RWPE1 (cell line): ENCODE measurements around the gene NOC2L.
"Not testable (repeated sequence)": the region's sequence is repeated elsewhere in the genome, so short reads cannot be mapped to it uniquely, and the experiment has no call there.

Source experiments
- CTCF ChIA-PET: fragments of 350-600 bp; sonication (Branson Sonifier 250); formaldehyde crosslinking; extraction: SDS; loops from one replicate; lab custom pipeline; 2021; lab: Yijun Ruan, JAX
- POLR2A ChIA-PET: fragments of 400-600 bp; formaldehyde crosslinking; extraction: SDS; loops from one replicate; lab custom pipeline; 2020; ENCODE audit warnings: antibody characterized with exemption; ENCODE audit not compliant: low non-redundant PET; lab: Yijun Ruan, JAX
- DNase-seq: peaks from one replicate; pipeline ENCODE4 v3.0.0; 2012; ENCODE audit warnings: low spot score
- H3K27ac ChIP-seq: fragments of 450-650 bp; 2 replicates; pipeline ENCODE4 v1.5.1; 2017
- TF ChIP-seq, protein P1 (sequence below): fragments of 450-650 bp; conservative IDR thresholded peaks from 2 replicates; pipeline ENCODE4 v1.5.1; 2017; ENCODE audit warnings: low read depth, mild to moderate bottlenecking

The NOC2L gene

DNA sequence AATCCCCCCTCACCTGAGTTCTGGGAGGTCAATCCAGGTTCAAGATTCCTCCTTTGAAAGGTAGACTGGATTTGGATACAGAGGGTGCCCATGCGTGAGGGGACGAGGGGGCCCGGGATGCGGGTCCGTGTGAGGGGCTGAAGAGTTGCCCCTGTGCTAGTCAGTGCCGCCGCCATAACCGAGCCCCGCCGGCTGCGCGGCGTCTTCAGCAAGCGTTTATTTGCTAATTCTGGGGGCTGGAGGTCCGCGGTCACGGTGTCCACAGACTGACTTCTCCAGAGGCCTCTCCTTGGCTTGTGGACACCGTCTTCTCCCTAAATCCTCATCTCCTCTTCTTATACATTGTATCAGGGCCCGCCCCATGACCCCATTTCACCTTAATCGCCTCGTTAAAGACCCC is 56.3 kb downstream of the NOC2L start:
- POLR2A ChIA-PET: no interaction called here
- H3K27ac ChIP-seq: no peak overlapping the region
- TF ChIP-seq, protein P1, sequence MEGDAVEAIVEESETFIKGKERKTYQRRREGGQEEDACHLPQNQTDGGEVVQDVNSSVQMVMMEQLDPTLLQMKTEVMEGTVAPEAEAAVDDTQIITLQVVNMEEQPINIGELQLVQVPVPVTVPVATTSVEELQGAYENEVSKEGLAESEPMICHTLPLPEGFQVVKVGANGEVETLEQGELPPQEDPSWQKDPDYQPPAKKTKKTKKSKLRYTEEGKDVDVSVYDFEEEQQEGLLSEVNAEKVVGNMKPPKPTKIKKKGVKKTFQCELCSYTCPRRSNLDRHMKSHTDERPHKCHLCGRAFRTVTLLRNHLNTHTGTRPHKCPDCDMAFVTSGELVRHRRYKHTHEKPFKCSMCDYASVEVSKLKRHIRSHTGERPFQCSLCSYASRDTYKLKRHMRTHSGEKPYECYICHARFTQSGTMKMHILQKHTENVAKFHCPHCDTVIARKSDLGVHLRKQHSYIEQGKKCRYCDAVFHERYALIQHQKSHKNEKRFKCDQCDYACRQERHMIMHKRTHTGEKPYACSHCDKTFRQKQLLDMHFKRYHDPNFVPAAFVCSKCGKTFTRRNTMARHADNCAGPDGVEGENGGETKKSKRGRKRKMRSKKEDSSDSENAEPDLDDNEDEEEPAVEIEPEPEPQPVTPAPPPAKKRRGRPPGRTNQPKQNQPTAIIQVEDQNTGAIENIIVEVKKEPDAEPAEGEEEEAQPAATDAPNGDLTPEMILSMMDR: no peak
- DNase-seq: no peak
- CTCF ChIA-PET: no interaction called here

DNA sequence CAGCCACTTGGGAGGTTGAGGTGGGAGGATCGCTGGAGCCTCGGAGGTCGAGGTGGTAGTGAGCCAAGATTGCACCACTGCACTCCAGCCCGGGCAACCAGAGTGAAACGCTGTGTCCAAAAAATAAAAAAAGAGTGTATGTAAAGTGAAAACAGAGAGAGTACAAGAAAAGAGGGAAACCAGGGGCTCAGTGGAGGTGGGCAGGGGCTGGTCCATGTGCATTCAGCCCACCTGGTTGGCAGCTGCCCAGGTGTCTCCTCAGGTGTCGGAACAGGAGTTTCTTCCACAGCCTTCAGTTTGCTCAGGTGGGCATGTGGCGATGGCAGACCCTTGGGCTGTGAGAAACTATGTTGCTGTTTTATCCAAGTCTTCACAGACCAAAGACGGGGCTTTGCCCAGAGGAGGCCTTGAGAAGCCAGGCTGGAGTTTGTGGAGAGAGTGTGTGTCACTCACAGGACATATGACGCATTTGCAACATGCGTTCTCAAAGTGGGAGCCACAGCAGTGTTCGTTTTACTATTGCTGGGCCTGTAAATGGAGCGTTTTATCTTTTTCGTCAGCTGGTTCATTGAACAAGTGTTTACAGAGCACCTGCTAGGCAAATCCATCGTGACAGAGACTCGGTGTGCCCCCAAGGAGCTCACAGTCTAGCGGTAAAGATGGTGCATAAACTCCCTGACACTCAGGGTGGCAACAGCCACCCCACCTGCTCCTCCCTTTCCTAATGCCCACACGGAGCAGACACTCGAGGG is 57.8 kb downstream of the NOC2L start:
- ChIA-PET CTCF (no interaction called here), POLR2A (no interaction called here)
- no peak for DNase-seq
- TF ChIP-seq, protein P1: no peak
- H3K27ac ChIP-seq: no peak overlapping the region

DNA sequence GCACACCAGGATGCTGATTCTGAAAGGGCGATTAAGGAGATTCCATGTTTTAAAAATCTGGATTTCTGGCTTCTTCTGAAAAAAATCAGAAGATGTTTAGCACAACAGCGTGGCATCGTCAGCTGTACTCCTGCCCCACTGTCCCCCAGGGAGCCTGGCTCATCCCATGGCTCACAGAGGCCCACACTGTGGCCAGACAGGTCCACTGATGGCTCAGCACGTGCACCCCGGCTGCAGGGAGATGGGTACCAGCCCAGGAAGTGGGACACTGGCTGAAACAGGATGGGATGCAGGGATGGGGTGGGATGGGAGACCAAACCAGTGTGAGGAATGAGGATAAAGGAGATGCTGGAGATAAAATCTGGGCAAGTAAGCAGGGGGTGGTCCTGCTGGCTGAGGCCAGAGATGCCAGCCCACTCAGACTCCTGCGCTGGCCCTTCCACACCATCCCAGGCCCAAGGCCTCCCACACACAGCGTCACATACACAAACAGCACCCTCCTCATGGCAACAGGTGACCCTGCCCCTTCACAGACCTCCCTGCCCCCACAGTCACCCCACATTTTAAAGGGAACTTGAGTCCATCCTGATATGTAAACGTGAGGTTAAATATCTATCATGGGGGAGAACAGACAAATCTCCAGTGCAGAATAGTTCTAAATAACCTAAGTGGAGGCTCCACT is 59.3 kb downstream of the NOC2L start:
- no peak overlapping the region for H3K27ac ChIP-seq
- ChIA-PET POLR2A (no interaction called here), CTCF (no interaction called here)
- DNase-seq: no peak
- TF ChIP-seq, protein P1: no peak

DNA sequence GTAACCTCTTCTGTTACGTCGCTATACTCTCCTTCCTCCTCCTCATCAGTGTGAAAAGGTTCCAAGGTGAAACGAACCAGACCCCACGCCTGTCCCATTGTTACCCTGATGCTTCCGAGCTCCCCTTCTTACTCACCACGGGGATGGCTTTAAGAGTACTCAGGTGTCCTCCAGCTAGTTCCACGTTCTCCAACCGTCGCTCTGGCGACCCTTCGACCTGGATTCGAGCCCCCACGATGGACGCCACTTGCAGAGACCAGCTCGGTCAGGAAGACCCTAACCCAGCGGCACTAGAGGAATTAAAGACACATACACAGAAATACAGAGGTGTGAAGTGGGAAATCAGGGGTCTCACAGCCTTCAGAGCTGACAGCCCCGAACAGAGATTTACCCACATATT is 61.1 kb downstream of the NOC2L start:
- DNase-seq, CTCF ChIA-PET, H3K27ac ChIP-seq, POLR2A ChIA-PET: not testable (repeated sequence)

DNA sequence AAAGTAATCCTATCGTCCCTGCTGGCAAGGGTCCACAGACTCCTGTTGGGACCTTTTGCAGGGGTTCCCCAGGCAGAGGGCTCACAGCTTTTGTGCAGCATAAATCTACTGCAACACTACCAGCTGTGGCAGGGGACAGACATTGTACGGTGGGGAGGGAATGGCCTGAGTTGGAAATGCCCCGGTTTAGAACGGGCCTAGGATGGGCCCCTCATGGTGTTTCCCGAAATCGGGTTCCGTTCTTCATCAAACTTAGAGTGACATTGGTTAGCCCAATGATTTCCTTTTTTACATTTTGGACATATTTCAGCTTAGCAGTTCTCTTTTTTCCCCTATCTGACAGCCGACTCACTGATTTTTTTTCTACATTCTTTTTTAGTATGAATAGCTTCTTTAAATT is 61.8 kb downstream of the NOC2L start:
- DNase-seq: no peak
- no peak overlapping the region for H3K27ac ChIP-seq
- TF ChIP-seq, protein P1: no peak
- ChIA-PET POLR2A (no interaction called here), CTCF (no interaction called here)
